Fibroblast of mammary gland (primary cell): Measurements from ENCODE around the gene ARID1B.

ENCODE experiments used
- DNase-seq: peaks from one replicate; pipeline ENCODE4 v3.0.0-alpha.2; 2010; ENCODE audit warnings: low read depth
- H3K4me3 ChIP-seq: 2 replicates; pipeline ENCODE4 v1.5.1; 2011; ENCODE audit warnings: low read depth, mild to moderate bottlenecking, low read length, moderate library complexity; ENCODE audit not compliant: control insufficient read depth
- TF ChIP-seq, protein P1 (sequence below): conservative IDR thresholded peaks from 2 replicates; pipeline ENCODE4 v1.5.1; 2011; ENCODE audit warnings: low read depth, low read length, inconsistent platforms; ENCODE audit not compliant: control insufficient read depth, insufficient read depth

ARID1B gene

DNA sequence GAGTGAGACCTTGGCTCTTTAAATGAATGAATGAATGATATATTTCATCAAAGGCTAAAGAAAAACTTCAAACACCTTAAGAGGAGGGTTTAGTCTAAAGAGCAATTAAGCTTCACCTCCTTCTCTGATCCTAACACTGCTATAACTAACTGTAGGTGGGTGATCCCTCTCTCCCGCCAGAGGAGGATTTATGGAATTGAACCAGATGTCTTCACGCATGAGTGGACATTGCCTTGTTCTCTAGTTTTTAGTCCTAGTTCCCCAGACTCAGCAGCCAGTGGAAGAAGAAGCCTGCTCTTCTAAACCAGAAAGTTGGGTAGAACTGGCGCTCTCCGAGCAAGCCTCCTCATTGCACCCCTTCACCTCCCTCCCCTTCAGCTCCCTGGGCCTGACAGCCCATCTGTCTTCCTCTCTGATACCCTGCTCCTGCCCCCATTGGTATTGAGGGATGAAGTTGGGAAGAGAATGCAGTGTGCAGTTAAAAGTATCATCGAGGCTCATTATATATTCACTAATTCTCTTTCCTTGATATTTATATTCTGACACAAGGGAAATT lies 142.7 kb downstream of the ARID1B start:
- H3K4me3 ChIP-seq, result no peak overlapping the region
- no peak for DNase-seq
- TF ChIP-seq, protein P1, sequence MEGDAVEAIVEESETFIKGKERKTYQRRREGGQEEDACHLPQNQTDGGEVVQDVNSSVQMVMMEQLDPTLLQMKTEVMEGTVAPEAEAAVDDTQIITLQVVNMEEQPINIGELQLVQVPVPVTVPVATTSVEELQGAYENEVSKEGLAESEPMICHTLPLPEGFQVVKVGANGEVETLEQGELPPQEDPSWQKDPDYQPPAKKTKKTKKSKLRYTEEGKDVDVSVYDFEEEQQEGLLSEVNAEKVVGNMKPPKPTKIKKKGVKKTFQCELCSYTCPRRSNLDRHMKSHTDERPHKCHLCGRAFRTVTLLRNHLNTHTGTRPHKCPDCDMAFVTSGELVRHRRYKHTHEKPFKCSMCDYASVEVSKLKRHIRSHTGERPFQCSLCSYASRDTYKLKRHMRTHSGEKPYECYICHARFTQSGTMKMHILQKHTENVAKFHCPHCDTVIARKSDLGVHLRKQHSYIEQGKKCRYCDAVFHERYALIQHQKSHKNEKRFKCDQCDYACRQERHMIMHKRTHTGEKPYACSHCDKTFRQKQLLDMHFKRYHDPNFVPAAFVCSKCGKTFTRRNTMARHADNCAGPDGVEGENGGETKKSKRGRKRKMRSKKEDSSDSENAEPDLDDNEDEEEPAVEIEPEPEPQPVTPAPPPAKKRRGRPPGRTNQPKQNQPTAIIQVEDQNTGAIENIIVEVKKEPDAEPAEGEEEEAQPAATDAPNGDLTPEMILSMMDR, result no peak

DNA sequence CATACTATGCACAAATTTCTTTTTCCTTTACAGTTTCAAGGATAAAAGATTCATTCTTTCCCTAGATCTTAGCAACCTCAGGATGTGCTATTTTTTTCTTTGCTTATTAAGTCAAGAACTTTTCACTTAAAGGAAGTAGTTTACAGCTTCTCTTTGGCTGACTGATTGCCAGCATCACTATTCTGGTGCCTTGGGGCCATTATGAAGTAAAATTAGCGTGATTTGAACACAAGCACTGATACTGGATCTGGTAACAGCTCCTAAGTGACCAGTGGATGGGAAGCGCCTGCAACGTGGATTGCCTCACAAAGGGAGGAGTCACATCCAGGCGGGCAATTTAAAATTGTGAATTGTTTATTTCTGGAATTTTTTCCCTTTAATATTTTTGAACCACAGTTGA lies 147.1 kb downstream of the ARID1B start:
- no peak for DNase-seq
- TF ChIP-seq, protein P1, result no peak
- H3K4me3 ChIP-seq, result no peak overlapping the region

DNA sequence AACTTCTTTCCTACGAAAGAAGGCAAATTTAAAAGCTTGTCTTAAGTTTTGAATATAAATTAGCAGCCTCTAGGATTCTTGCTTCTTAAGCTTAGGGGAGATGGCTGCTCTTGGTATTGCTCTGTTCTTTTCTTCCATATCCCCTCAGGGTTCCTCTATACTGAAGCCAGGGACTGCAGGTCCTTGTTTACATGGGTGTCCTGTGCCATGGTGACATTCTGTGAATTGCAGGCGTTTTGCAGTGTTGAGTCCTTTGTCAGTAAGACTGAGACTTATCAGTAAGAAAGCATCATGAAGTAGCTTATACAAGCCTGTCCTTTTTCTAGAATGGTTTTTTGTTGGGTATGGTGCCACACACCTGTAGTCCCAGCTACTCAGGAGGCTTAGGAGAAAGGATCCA lies 147.8 kb downstream of the ARID1B start:
- DNase-seq, result no peak
- TF ChIP-seq, protein P1, result no peak
- no peak overlapping the region for H3K4me3 ChIP-seq

DNA sequence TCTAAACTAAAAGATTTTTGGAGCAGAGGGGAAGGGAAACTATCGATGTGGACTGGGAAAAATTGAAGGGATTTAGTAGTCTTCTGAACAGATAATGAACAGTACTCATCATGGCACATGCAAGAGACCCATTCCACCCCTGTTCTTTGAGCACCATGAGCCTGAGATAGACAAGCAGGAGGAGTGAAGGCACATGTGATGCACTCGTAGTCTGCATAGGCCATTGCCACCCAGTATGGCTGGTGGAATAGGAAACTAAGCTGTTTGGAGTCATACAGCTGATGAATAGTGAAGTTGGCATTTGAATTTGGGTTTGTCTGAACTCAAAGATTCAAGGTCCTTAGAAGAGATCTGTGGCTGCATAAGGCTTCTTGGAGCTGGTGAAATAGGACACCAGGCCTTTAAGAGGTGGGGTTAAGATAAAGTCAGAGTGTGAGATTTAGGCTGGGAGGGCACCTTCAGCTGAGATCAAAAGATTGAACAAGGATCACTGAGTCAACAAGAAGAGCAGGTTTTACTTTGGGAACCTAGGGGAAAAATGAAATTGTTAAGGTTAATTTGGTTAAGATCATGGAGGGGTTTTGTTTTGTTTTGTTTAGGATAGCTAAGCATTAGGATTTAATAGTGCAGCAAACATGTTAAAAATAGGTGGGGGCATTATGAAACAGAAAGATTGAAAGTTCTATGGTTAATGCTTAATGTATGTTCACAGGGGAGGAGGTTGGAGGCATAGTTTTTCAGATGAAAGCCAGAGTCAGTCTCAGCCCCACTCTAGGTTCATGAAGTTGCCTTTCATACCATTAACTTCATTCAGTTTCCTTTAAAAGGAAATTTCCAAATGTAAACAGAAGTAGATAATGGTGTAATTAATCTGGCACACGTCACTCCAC lies 148.8 kb downstream of the ARID1B start:
- H3K4me3 ChIP-seq, result no peak overlapping the region
- DNase-seq, result peak; percentile 13
- TF ChIP-seq, protein P1, result no peak

DNA sequence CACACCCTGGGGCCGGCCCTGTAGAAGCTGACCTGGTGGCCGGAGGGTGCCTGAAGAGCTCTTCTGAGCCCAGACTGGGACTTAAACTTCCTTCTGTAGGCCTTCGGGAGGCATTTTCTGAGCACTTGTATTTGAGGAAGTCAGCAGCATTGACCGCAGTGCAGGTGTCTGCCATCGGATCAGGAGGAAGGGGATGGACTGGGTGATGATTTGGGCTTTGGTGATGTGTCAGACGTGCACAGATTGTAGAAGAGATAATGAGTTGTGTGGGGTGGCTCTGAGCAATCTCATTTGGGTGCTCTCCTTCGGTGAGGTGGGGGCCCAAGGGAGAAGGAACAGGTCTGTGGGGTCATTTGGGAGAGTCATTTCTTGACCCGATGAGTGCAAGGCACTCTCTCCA lies 150.9 kb downstream of the ARID1B start:
- DNase-seq, result no peak
- no peak overlapping the region for H3K4me3 ChIP-seq
- TF ChIP-seq, protein P1, result no peak

DNA sequence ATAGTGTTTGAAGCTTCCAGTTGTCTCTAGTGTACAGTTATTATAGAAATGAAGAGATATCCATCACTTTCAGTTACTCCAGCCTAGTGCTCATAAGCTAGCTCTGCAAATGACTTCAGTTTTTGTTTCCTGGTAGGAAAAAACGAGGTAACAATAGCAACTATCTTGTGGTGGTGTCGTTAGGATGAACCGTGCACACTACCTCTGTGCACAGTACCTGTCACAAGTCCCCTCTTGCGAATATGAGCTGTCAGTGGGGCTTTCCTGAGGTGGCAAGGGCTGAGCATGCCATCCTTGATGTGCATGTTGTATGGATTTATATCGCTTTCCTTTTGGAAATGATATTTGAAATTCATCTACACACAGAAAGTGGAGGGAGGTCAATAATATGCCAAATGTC lies 151.8 kb downstream of the ARID1B start:
- DNase-seq, result no peak
- H3K4me3 ChIP-seq, result no peak overlapping the region
- TF ChIP-seq, protein P1, result no peak
